Amniotic epithelial cell (primary cell): ENCODE data around the gene ANO7.

ENCODE experiments used
- DNase-seq: peaks from one replicate; pipeline ENCODE4 v3.0.0-alpha.2; 2010; ENCODE audit warnings: low read depth

ANO7 gene

GRCh38 chr2:241229563-241230401 is 41.3 kb downstream of the ANO7 start:
- no peak for DNase-seq

GRCh38 chr2:241230435-241230834 is 42.0 kb downstream of the ANO7 start:
- DNase-seq, result no peak

- no peak for DNase-seq
These were observed 44.5 kb downstream of the ANO7 start for GRCh38 chr2:241232736-241233575.

GRCh38 chr2:241234066-241234790 is 45.8 kb downstream of the ANO7 start:
- no peak for DNase-seq

GRCh38 chr2:241234962-241235740 is 46.7 kb downstream of the ANO7 start:
- DNase-seq, result no peak

- DNase-seq, result no peak
These were observed 47.5 kb downstream of the ANO7 start for GRCh38 chr2:241235859-241236593.

- no peak for DNase-seq
These were observed 48.6 kb downstream of the ANO7 start for GRCh38 chr2:241237047-241237446.

GRCh38 chr2:241237949-241238371 is 49.5 kb downstream of the ANO7 start:
- DNase-seq, result no peak

GRCh38 chr2:241238693-241239198 is 50.3 kb downstream of the ANO7 start:
- no peak for DNase-seq

- no peak for DNase-seq
These were observed 51.2 kb downstream of the ANO7 start for GRCh38 chr2:241239552-241240202.

GRCh38 chr2:241240320-241241004 is 52.0 kb downstream of the ANO7 start:
- DNase-seq, result no peak

GRCh38 chr2:241241669-241242068 is 53.2 kb downstream of the ANO7 start:
- DNase-seq, result no peak

GRCh38 chr2:241242306-241242705 is 53.8 kb downstream of the ANO7 start:
- DNase-seq, result no peak

GRCh38 chr2:241244368-241244767 is 55.9 kb downstream of the ANO7 start:
- no peak for DNase-seq

- no peak for DNase-seq
These were observed 59.8 kb downstream of the ANO7 start for GRCh38 chr2:241248289-241248688.

- DNase-seq, result no peak
These were observed 60.4 kb downstream of the ANO7 start for GRCh38 chr2:241248897-241249296.

GRCh38 chr2:241249654-241250053 is 61.2 kb downstream of the ANO7 start:
- no peak for DNase-seq

- DNase-seq, result no peak
These were observed 64.5 kb downstream of the ANO7 start for GRCh38 chr2:241252778-241253475.

GRCh38 chr2:241254904-241255351 is 66.5 kb downstream of the ANO7 start:
- no peak for DNase-seq
